ENCODE results near the gene CSDE1.

The CSDE1 gene

DNA sequence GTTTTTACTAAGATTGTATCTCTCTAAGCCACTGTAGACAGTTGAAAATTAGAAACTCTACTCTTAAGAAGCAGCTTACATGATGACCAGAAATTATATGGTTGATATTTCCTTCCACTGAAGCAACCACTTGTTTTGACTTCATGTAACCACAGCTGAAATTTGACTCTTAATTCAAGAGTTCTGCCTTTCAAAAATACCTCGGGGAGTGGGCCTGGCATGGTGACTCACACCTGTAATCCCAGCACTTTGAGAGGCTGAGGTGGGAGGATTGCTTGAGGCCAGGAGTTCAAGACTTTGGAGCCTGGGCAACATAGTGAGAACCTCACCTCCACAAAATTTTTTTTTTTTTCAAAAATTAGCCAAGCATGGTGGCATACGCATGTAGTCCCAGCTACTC, 66.7 kb downstream of the CSDE1 start:
- Histone ChIP-seq H3K14ac (ENCODE audit: low read length in 2 of 2) (no peak overlapping the region), H3K18ac (ENCODE audit: low read depth in 1 of 2, low read length in 2 of 2) (no peak overlapping the region), H3K27ac (ENCODE audit: low read length, poor library complexity, severe bottlenecking) (no peak overlapping the region), H3K23ac (ENCODE audit: low read length in 2 of 2) (no peak overlapping the region), H2AK5ac (ENCODE audit: low read length, severe bottlenecking) (no peak overlapping the region), H4K8ac (ENCODE audit: low read length) (no peak overlapping the region), H2AFZ (ENCODE audit: low read depth, low read length) (no peak overlapping the region), H2BK12ac (ENCODE audit: low read length in 2 of 2) (no peak overlapping the region), H3K4me2 (ENCODE audit: low read length, poor library complexity, severe bottlenecking) (no peak overlapping the region), H3K79me1 (replicated peaks; ENCODE audit: low read length, poor library complexity, severe bottlenecking) (no peaks in the 10 kb centered on the region), H3K36me3 (ENCODE audit: control insufficient read depth in 1 of 2, insufficient read depth in 2 of 2, low read depth in 1 of 2, low read length in 2 of 2) (no peaks in the 10 kb centered on the region), H2BK5ac (ENCODE audit: low read depth, low read length, poor library complexity, severe bottlenecking) (no peak overlapping the region), H4K91ac (ENCODE audit: low read length) (no peak overlapping the region), H3K4me1 (ENCODE audit: control insufficient read depth, insufficient read depth, low read depth, low read length) (no peaks in the 10 kb centered on the region), H2BK15ac (ENCODE audit: low read depth, poor library complexity, severe bottlenecking) (no peak overlapping the region), H3K9ac (ENCODE audit: low read length) (no peak overlapping the region), H3K4me3 (ENCODE audit: insufficient read depth in 1 of 2, low read depth in 1 of 2, low read length in 2 of 2) (no peak overlapping the region), H2BK120ac (ENCODE audit: low read depth, low read length) (no peak overlapping the region), H3K4ac (ENCODE audit: low read depth in 1 of 2, low read length in 2 of 2) (no peak overlapping the region), H3K9me3 (ENCODE audit: control insufficient read depth, low read length) (no peaks in the 10 kb centered on the region), H3K27me3 (ENCODE audit: control insufficient read depth in 1 of 2, insufficient read depth in 1 of 2, low read length in 2 of 2) (peaks cover 27 to 35% of the 10 kb centered on the region in 2 experiments)
- 100% methylated on average over 1 of the region's 2 CpGs for WGBS
- DNase-seq, result no peak

DNA sequence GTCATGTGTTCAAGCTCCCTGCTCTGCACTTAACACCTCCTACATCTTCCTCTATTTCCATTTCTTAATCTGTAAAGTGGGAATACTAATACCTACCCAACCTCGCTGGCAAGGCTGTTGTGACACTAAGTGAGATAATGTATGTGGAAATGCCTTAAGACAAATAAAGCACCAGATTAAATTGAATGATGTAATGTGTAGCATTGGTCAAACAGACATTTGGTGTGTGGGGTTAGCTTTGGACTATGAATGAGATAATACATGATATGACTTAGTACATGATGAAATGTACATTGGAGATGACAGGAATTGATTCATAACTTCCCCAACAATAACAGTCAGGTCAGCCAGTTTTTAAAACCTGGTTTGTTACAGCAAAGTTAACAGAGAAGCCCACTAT, 67.6 kb downstream of the CSDE1 start:
- no peaks in the 10 kb centered on the region for H3K9me3 ChIP-seq (ENCODE audit: control insufficient read depth, low read length)
- no peak overlapping the region for H2BK5ac ChIP-seq (ENCODE audit: low read depth, low read length, poor library complexity, severe bottlenecking)
- no peak overlapping the region for H2BK120ac ChIP-seq (ENCODE audit: low read depth, low read length)
- no peak overlapping the region for H3K23ac ChIP-seq (ENCODE audit: low read length in 2 of 2)
- H3K27me3 ChIP-seq (ENCODE audit: control insufficient read depth in 1 of 2, insufficient read depth in 1 of 2, low read length in 2 of 2), result peaks cover 36 to 44% of the 10 kb centered on the region in 2 experiments
- H2AK5ac ChIP-seq (ENCODE audit: low read length, severe bottlenecking), result no peak overlapping the region
- H2BK15ac ChIP-seq (ENCODE audit: low read depth, poor library complexity, severe bottlenecking), result no peak overlapping the region
- no peaks in the 10 kb centered on the region for H3K79me1 ChIP-seq (replicated peaks; ENCODE audit: low read length, poor library complexity, severe bottlenecking)
- H4K8ac ChIP-seq (ENCODE audit: low read length), result no peak overlapping the region
- no peak overlapping the region for H3K4me2 ChIP-seq (ENCODE audit: low read length, poor library complexity, severe bottlenecking)
- no peak for DNase-seq
- H3K4ac ChIP-seq (ENCODE audit: low read depth in 1 of 2, low read length in 2 of 2), result no peak overlapping the region
- no peak overlapping the region for H3K27ac ChIP-seq (ENCODE audit: low read length, poor library complexity, severe bottlenecking)
- no peak overlapping the region for H3K4me3 ChIP-seq (ENCODE audit: insufficient read depth in 1 of 2, low read depth in 1 of 2, low read length in 2 of 2)
- H3K14ac ChIP-seq (ENCODE audit: low read length in 2 of 2), result no peak overlapping the region
- H3K18ac ChIP-seq (ENCODE audit: low read depth in 1 of 2, low read length in 2 of 2), result no peak overlapping the region
- no peak overlapping the region for H2AFZ ChIP-seq (ENCODE audit: low read depth, low read length)
- no peaks in the 10 kb centered on the region for H3K36me3 ChIP-seq (ENCODE audit: control insufficient read depth in 1 of 2, insufficient read depth in 2 of 2, low read depth in 1 of 2, low read length in 2 of 2)
- WGBS, result 92% methylated on average over 1 of the region's 1 CpG
- no peak overlapping the region for H2BK12ac ChIP-seq (ENCODE audit: low read length in 2 of 2)
- no peak overlapping the region for H3K9ac ChIP-seq (ENCODE audit: low read length)
- H3K4me1 ChIP-seq (ENCODE audit: control insufficient read depth, insufficient read depth, low read depth, low read length), result no peaks in the 10 kb centered on the region
- no peak overlapping the region for H4K91ac ChIP-seq (ENCODE audit: low read length)

DNA sequence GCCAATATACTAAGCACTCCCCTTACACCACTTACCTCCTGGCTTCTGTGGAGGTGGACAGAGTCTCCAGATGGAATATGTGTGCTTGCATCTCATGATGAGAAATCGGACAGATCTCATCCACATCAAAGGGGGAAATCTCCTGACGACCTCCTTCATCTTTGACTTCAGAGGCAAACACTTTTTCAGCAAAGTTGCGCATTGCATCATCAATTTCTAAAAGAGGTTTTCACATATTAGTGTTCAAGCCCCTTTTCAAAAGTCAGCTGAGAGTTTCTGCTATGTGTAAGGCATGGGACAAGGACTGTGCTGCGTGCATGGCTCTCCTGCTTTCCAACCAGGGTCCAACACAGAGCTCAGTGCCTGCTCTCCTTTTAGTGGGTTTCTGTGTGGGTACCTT, 69.3 kb downstream of the CSDE1 start:
- H3K4me2 ChIP-seq (ENCODE audit: low read length, poor library complexity, severe bottlenecking), result no peak overlapping the region
- DNase-seq, result no peak
- no peaks in the 10 kb centered on the region for H3K36me3 ChIP-seq (ENCODE audit: control insufficient read depth in 1 of 2, insufficient read depth in 2 of 2, low read depth in 1 of 2, low read length in 2 of 2)
- H3K4me3 ChIP-seq (ENCODE audit: insufficient read depth in 1 of 2, low read depth in 1 of 2, low read length in 2 of 2), result no peak overlapping the region
- H3K4me1 ChIP-seq (ENCODE audit: control insufficient read depth, insufficient read depth, low read depth, low read length), result no peaks in the 10 kb centered on the region
- H4K8ac ChIP-seq (ENCODE audit: low read length), result no peak overlapping the region
- no peak overlapping the region for H4K91ac ChIP-seq (ENCODE audit: low read length)
- no peak overlapping the region for H2BK120ac ChIP-seq (ENCODE audit: low read depth, low read length)
- H3K23ac ChIP-seq (ENCODE audit: low read length in 2 of 2), result no peak overlapping the region
- no peak overlapping the region for H3K9ac ChIP-seq (ENCODE audit: low read length)
- H3K9me3 ChIP-seq (ENCODE audit: control insufficient read depth, low read length), result no peaks in the 10 kb centered on the region
- no peak overlapping the region for H2BK5ac ChIP-seq (ENCODE audit: low read depth, low read length, poor library complexity, severe bottlenecking)
- H2AFZ ChIP-seq (ENCODE audit: low read depth, low read length), result no peak overlapping the region
- no peak overlapping the region for H2AK5ac ChIP-seq (ENCODE audit: low read length, severe bottlenecking)
- H3K4ac ChIP-seq (ENCODE audit: low read depth in 1 of 2, low read length in 2 of 2), result no peak overlapping the region
- no peak overlapping the region for H2BK15ac ChIP-seq (ENCODE audit: low read depth, poor library complexity, severe bottlenecking)
- no peak overlapping the region for H3K18ac ChIP-seq (ENCODE audit: low read depth in 1 of 2, low read length in 2 of 2)
- no peak overlapping the region for H2BK12ac ChIP-seq (ENCODE audit: low read length in 2 of 2)
- no peaks in the 10 kb centered on the region for H3K79me1 ChIP-seq (replicated peaks; ENCODE audit: low read length, poor library complexity, severe bottlenecking)
- 72% methylated on average over 4 of the region's 4 CpGs for WGBS
- peaks cover 49 to 57% of the 10 kb centered on the region in 2 experiments for H3K27me3 ChIP-seq (ENCODE audit: control insufficient read depth in 1 of 2, insufficient read depth in 1 of 2, low read length in 2 of 2)
- no peak overlapping the region for H3K14ac ChIP-seq (ENCODE audit: low read length in 2 of 2)
- no peak overlapping the region for H3K27ac ChIP-seq (ENCODE audit: low read length, poor library complexity, severe bottlenecking)

DNA sequence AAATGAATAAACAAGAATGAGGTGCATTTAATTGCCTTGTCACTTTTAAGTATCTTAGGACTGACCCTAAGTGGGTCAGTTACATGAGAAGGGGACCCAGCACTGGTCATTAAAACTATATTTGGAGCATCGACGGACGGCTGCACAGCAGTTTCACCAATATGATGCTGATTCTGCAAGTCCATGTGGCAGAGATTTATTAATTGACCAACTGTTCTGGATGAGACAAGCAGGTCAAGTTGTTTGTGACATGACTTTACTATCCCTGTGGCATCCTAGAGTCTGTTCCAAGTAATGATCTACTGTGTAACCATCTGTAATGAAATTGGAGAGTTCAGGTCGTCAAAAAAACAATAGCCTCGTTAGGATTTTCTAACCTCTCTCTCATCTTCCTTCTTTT, 71.9 kb downstream of the CSDE1 start:
- no peak overlapping the region for H3K4ac ChIP-seq (ENCODE audit: low read depth in 1 of 2, low read length in 2 of 2)
- no peak overlapping the region for H3K14ac ChIP-seq (ENCODE audit: low read length in 2 of 2)
- no peak for DNase-seq
- no peak overlapping the region for H2BK12ac ChIP-seq (ENCODE audit: low read length in 2 of 2)
- H3K27me3 ChIP-seq (ENCODE audit: control insufficient read depth in 1 of 2, insufficient read depth in 1 of 2, low read length in 2 of 2), result peaks cover 54 to 62% of the 10 kb centered on the region in 2 experiments
- no peak overlapping the region for H2AFZ ChIP-seq (ENCODE audit: low read depth, low read length)
- H2AK5ac ChIP-seq (ENCODE audit: low read length, severe bottlenecking), result no peak overlapping the region
- H4K91ac ChIP-seq (ENCODE audit: low read length), result no peak overlapping the region
- H3K4me3 ChIP-seq (ENCODE audit: insufficient read depth in 1 of 2, low read depth in 1 of 2, low read length in 2 of 2), result no peak overlapping the region
- no peaks in the 10 kb centered on the region for H3K4me1 ChIP-seq (ENCODE audit: control insufficient read depth, insufficient read depth, low read depth, low read length)
- no peak overlapping the region for H3K4me2 ChIP-seq (ENCODE audit: low read length, poor library complexity, severe bottlenecking)
- no peak overlapping the region for H3K23ac ChIP-seq (ENCODE audit: low read length in 2 of 2)
- no peak overlapping the region for H4K8ac ChIP-seq (ENCODE audit: low read length)
- no peak overlapping the region for H3K27ac ChIP-seq (ENCODE audit: low read length, poor library complexity, severe bottlenecking)
- H2BK5ac ChIP-seq (ENCODE audit: low read depth, low read length, poor library complexity, severe bottlenecking), result no peak overlapping the region
- no peak overlapping the region for H2BK120ac ChIP-seq (ENCODE audit: low read depth, low read length)
- H3K9ac ChIP-seq (ENCODE audit: low read length), result no peak overlapping the region
- no peaks in the 10 kb centered on the region for H3K9me3 ChIP-seq (ENCODE audit: control insufficient read depth, low read length)
- H3K18ac ChIP-seq (ENCODE audit: low read depth in 1 of 2, low read length in 2 of 2), result no peak overlapping the region
- WGBS, result 96% methylated on average over 5 of the region's 5 CpGs
- no peak overlapping the region for H2BK15ac ChIP-seq (ENCODE audit: low read depth, poor library complexity, severe bottlenecking)
- H3K79me1 ChIP-seq (replicated peaks; ENCODE audit: low read length, poor library complexity, severe bottlenecking), result no peaks in the 10 kb centered on the region
- no peaks in the 10 kb centered on the region for H3K36me3 ChIP-seq (ENCODE audit: control insufficient read depth in 1 of 2, insufficient read depth in 2 of 2, low read depth in 1 of 2, low read length in 2 of 2)
